OCI-LY3 (cell line): ENCODE measurements around the gene NR5A1.

Experiments
- H2AFZ ChIP-seq: fragments of 200-600, 300-600 bp; shearing (Covaris generic); 2 replicates; pipeline ENCODE4 v1.6.0; 2014; ENCODE audit warnings: antibody characterized with exemption, low read depth, low read length
- H3K27ac ChIP-seq: fragments of 200-600, 300-600 bp; sonication (generic); 2 replicates; pipeline ENCODE4 v1.5.1; 2014; ENCODE audit warnings: mild to moderate bottlenecking, low read length, moderate library complexity, mixed read lengths
- H3K27me3 ChIP-seq: fragments of 200-600, 300-600 bp; sonication (generic); 2 replicates; pipeline ENCODE4 v1.6.1; 2014; ENCODE audit warnings: low read depth, low read length, mixed read lengths
- H3K36me3 ChIP-seq: fragments of 200-600, 300-600 bp; sonication (generic); replicated peaks from 2 replicates; pipeline ENCODE3; 2014; ENCODE audit warnings: low read depth, low read length, mixed read lengths
- H3K4me1 ChIP-seq: fragments of 300-600, 200-600 bp; sonication (generic); 2 replicates; pipeline ENCODE4 v1.6.1; 2014; ENCODE audit warnings: low read length, mixed read lengths
- H3K4me2 ChIP-seq: fragments of 200-600, 300-600 bp; sonication (generic); 2 replicates; pipeline ENCODE4 v1.6.1; 2014; ENCODE audit warnings: low read length, mixed read lengths
- H3K4me3 ChIP-seq: fragments of 300-600, 200-600 bp; sonication (generic); 2 replicates; pipeline ENCODE4 v1.5.1; 2014; ENCODE audit warnings: antibody characterized with exemption, mild to moderate bottlenecking, low read length, moderate library complexity
- H3K79me2 ChIP-seq: fragments of 300-600, 200-600 bp; shearing (Covaris generic); 2 replicates; pipeline ENCODE4 v1.6.1; 2014; ENCODE audit warnings: mild to moderate bottlenecking, low read length, mixed read lengths
- H3K9ac ChIP-seq: fragments of 300-600, 200-600 bp; shearing (Covaris generic); 2 replicates; pipeline ENCODE4 v1.6.0; 2014; ENCODE audit warnings: mild to moderate bottlenecking, low read length, moderate library complexity
- H3K9me3 ChIP-seq: fragments of 200-600, 300-600 bp; shearing (Covaris generic); 2 replicates; pipeline ENCODE4 v1.6.1; 2014; ENCODE audit warnings: low read length, mixed read lengths; ENCODE audit not compliant: insufficient read depth
- H4K20me1 ChIP-seq: fragments of 200-600, 300-600 bp; sonication (generic); 2 replicates; pipeline ENCODE4 v1.6.1; 2016; ENCODE audit warnings: low read length, mixed read lengths; ENCODE audit not compliant: insufficient read depth
- CTCF ChIP-seq: fragments of 200-600, 300-600 bp; sonication (generic); IDR thresholded peaks from 2 replicates; pipeline ENCODE4 v1.5.1; 2014; ENCODE audit warnings: antibody characterized with exemption, low read length, low read depth
- EZH2phosphoT487 ChIP-seq: fragments of 200-600 bp; shearing (Covaris generic); IDR thresholded peaks from 2 replicates; pipeline ENCODE4 v1.6.1; 2018; ENCODE audit warnings: antibody characterized with exemption, mixed run types, low read depth

Gene NR5A1

GRCh38 chr9:124447297-124447661 is 59.9 kb downstream of the NR5A1 start:
- H3K9ac ChIP-seq = no peak overlapping the region
- no peaks in the 10 kb centered on the region for H3K79me2 ChIP-seq
- no peak overlapping the region for H3K4me3 ChIP-seq
- no peaks in the 10 kb centered on the region for H3K27me3 ChIP-seq
- no peak overlapping the region for H3K27ac ChIP-seq
- H3K36me3 ChIP-seq = no peaks in the 10 kb centered on the region
- no peaks in the 10 kb centered on the region for H3K4me1 ChIP-seq
- no peaks in the 10 kb centered on the region for H3K9me3 ChIP-seq
- TF ChIP-seq CTCF (no peak), EZH2phosphoT487 (no peak)
- no peak overlapping the region for H2AFZ ChIP-seq
- no peak overlapping the region for H3K4me2 ChIP-seq
- H4K20me1 ChIP-seq = no peaks in the 10 kb centered on the region

GRCh38 chr9:124444166-124444565 is 63.0 kb downstream of the NR5A1 start:
- no peak overlapping the region for H3K9ac ChIP-seq
- no peaks in the 10 kb centered on the region for H3K27me3 ChIP-seq
- H3K4me3 ChIP-seq = no peak overlapping the region
- H2AFZ ChIP-seq = no peak overlapping the region
- no peak overlapping the region for H3K27ac ChIP-seq
- H3K4me2 ChIP-seq = no peak overlapping the region
- TF ChIP-seq EZH2phosphoT487 (no peak), CTCF (no peak)
- no peaks in the 10 kb centered on the region for H3K36me3 ChIP-seq
- no peaks in the 10 kb centered on the region for H3K9me3 ChIP-seq
- H4K20me1 ChIP-seq = no peaks in the 10 kb centered on the region
- H3K4me1 ChIP-seq = no peaks in the 10 kb centered on the region
- no peaks in the 10 kb centered on the region for H3K79me2 ChIP-seq

GRCh38 chr9:124443625-124444024 is 63.6 kb downstream of the NR5A1 start:
- no peaks in the 10 kb centered on the region for H3K79me2 ChIP-seq

GRCh38 chr9:124442826-124443225 is 64.4 kb downstream of the NR5A1 start:
- Histone ChIP-seq H3K36me3 (no peaks in the 10 kb centered on the region), H2AFZ (no peak overlapping the region), H3K9me3 (no peaks in the 10 kb centered on the region), H3K27ac (no peak overlapping the region), H3K27me3 (no peaks in the 10 kb centered on the region), H3K9ac (no peak overlapping the region), H3K4me1 (no peaks in the 10 kb centered on the region), H3K4me2 (no peak overlapping the region), H3K79me2 (no peaks in the 10 kb centered on the region), H3K4me3 (no peak overlapping the region), H4K20me1 (no peaks in the 10 kb centered on the region)
- TF ChIP-seq CTCF (no peak), EZH2phosphoT487 (no peak)

More at GRCh38 chr9:124443625-124444024, 63.6 kb downstream of the NR5A1 start:
- H3K4me3 ChIP-seq = no peak overlapping the region
- TF ChIP-seq CTCF = no peak
- H3K9me3 ChIP-seq = no peaks in the 10 kb centered on the region
- H4K20me1 ChIP-seq = no peaks in the 10 kb centered on the region
- no peak overlapping the region for H3K9ac ChIP-seq
- H3K27ac ChIP-seq = no peak overlapping the region
- no peak overlapping the region for H3K4me2 ChIP-seq
- no peak overlapping the region for H2AFZ ChIP-seq
- H3K36me3 ChIP-seq = no peaks in the 10 kb centered on the region
- H3K27me3 ChIP-seq = no peaks in the 10 kb centered on the region
- no peaks in the 10 kb centered on the region for H3K4me1 ChIP-seq
